ENCODE measurements around the gene RTKN. TPM values are rescaled to one million over a fixed set of nuclear protein-coding genes. Genes with fewer than 3 reads are reported as not detected.
A peak's percentile ranks its signal among the peaks of the same experiment; 100 is the strongest.

RTKN gene
- total RNA-seq, 2 donors from 2014 or later = 36.1 to 80.8 TPM

DNA sequence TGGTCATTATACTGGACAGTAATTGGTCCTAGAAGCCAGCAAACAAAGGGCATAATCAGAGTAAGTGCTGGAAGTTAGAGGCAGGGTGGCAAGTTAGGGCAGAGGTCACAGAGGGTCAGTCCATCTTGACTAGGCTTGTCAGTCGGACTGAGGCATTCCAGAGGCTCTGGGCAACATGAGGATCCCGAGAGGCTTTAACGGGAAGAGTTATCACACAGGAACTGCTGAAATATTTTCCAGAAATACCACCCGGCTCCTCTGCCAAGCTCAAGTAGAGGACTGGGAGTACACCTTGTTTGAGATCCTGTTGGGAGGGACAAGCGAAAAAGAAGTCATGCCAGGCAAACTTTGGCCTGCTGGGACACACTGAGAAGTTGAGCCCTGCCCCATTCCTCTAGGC lies 34.1 kb downstream of the RTKN start:
- H3K4me1 ChIP-seq = no peaks in the 10 kb centered on the region
- no peaks in the 10 kb centered on the region for H3K27me3 ChIP-seq
- H3K36me3 ChIP-seq (replicated peaks in 1 of 2; ENCODE audit: insufficient read depth in 1 of 2, low read depth in 2 of 2) = no peaks in the 10 kb centered on the region
- H3K9me3 ChIP-seq = no peaks in the 10 kb centered on the region
- ATAC-seq (no peak), DNase-seq (no peak)
- H3K27ac ChIP-seq = no peak overlapping the region
- TF ChIP-seq POLR2A (IDR thresholded peaks at IDR 0.05) = no peak
- TF ChIP-seq, protein P1, sequence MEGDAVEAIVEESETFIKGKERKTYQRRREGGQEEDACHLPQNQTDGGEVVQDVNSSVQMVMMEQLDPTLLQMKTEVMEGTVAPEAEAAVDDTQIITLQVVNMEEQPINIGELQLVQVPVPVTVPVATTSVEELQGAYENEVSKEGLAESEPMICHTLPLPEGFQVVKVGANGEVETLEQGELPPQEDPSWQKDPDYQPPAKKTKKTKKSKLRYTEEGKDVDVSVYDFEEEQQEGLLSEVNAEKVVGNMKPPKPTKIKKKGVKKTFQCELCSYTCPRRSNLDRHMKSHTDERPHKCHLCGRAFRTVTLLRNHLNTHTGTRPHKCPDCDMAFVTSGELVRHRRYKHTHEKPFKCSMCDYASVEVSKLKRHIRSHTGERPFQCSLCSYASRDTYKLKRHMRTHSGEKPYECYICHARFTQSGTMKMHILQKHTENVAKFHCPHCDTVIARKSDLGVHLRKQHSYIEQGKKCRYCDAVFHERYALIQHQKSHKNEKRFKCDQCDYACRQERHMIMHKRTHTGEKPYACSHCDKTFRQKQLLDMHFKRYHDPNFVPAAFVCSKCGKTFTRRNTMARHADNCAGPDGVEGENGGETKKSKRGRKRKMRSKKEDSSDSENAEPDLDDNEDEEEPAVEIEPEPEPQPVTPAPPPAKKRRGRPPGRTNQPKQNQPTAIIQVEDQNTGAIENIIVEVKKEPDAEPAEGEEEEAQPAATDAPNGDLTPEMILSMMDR (IDR thresholded peaks at IDR 0.05) = no peak
- WGBS, 2 donors = 65 to 67% methylated on average over 5 of the region's 5 CpGs
- H3K4me3 ChIP-seq = no peak overlapping the region
- intact Hi-C loops (cut with DNase I) = no loop called here

GRCh38 chr2:74406035-74406434 lies 35.7 kb downstream of the RTKN start:
- H3K36me3 ChIP-seq (replicated peaks in 1 of 2; ENCODE audit: insufficient read depth in 1 of 2, low read depth in 2 of 2) = no peaks in the 10 kb centered on the region
- no peak for ATAC-seq
- intact Hi-C loops (cut with DNase I) = no loop called here

DNA sequence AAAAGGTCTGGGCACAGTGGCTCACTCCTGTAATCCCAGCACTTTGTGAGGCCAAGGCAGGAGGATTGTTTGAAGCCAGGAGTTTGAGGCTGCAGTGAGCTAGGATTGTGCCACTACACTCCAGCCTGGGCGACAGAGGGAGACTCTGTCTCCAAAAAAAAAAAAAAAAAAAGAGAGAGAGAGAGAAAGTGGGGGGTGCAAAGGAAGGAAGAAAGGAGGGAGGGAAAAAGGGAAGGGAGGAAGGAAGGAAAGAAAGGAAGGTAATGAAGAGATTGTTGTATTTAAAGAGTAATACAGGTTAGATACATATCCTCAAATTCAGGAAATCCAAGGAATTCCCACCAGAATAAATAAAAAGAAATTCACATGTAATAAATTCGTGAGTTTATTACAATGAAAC lies 39.8 kb downstream of the RTKN start:
- Histone ChIP-seq H3K27me3 (no peaks in the 10 kb centered on the region), H3K27ac (no peak overlapping the region), H3K36me3 (replicated peaks in 1 of 2; ENCODE audit: insufficient read depth in 1 of 2, low read depth in 2 of 2) (no peaks in the 10 kb centered on the region), H3K9me3 (no peaks in the 10 kb centered on the region), H3K4me3 (no peak overlapping the region), H3K4me1 (no peaks in the 10 kb centered on the region)
- 67 to 68% methylated on average over 2 of the region's 2 CpGs for WGBS, 2 donors
- DNase-seq (no peak), ATAC-seq (no peak)
- TF ChIP-seq, protein P1 (IDR thresholded peaks at IDR 0.05) = no peak
- no peak for TF ChIP-seq POLR2A (IDR thresholded peaks at IDR 0.05)
- intact Hi-C loops (cut with DNase I) = no loop called here

More at GRCh38 chr2:74406035-74406434, 35.7 kb downstream of the RTKN start:
- no peak overlapping the region for H3K4me3 ChIP-seq
- H3K9me3 ChIP-seq = no peaks in the 10 kb centered on the region
- H3K27ac ChIP-seq = no peak overlapping the region
- DNase-seq = no peak
- H3K4me1 ChIP-seq = no peaks in the 10 kb centered on the region
- TF ChIP-seq POLR2A (IDR thresholded peaks at IDR 0.05) = no peak
- TF ChIP-seq, protein P1 (IDR thresholded peaks at IDR 0.05) = no peak
- H3K27me3 ChIP-seq = no peaks in the 10 kb centered on the region

GRCh38 chr2:74399785-74400184 lies 42.0 kb downstream of the RTKN start:
- TF ChIP-seq, protein P1 (IDR thresholded peaks at IDR 0.05) = peak in 6 of 7 experiments; percentile 17 to 49 (median 34)
- TF ChIP-seq POLR2A (IDR thresholded peaks at IDR 0.05) = no peak
- H3K9me3 ChIP-seq = no peaks in the 10 kb centered on the region
- DNase-seq = no peak
- no peaks in the 10 kb centered on the region for H3K4me1 ChIP-seq
- ATAC-seq = peak; percentile 35
- H3K27me3 ChIP-seq = no peaks in the 10 kb centered on the region
- no peak overlapping the region for H3K4me3 ChIP-seq
- H3K36me3 ChIP-seq (replicated peaks in 1 of 2; ENCODE audit: insufficient read depth in 1 of 2, low read depth in 2 of 2) = no peaks in the 10 kb centered on the region
- intact Hi-C loops (cut with DNase I) = no loop called here
- H3K27ac ChIP-seq = no peak overlapping the region

DNA sequence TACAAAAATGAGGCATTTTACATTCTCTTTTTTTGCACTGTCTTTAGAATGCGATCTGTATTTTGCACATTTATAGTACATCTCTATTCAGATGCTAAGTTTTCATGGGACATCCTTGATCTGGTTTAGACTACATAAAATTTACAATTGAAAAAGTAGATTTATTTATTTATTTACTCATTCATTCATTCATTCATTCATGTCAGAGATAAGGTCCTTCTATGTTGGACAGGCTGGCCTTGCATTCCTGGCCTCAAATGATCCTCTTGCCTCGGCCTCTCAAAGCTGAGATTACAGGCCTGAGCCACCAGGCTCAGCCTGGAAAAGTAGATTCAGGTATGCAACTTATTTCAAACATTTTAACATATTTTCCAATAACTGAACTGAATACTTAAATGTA lies 45.6 kb downstream of the RTKN start:
- DNase-seq = no peak
- WGBS, 2 donors = 77 to 79% methylated on average over 2 of the region's 2 CpGs

More for the DNA sequence above, 45.6 kb downstream of the RTKN start:
- no peaks in the 10 kb centered on the region for H3K9me3 ChIP-seq
- TF ChIP-seq POLR2A (IDR thresholded peaks at IDR 0.05) = no peak
- TF ChIP-seq, protein P1 (IDR thresholded peaks at IDR 0.05) = no peak
- ATAC-seq = no peak
- H3K27ac ChIP-seq = no peak overlapping the region
- intact Hi-C loops (cut with DNase I) = no loop called here
- no peaks in the 10 kb centered on the region for H3K27me3 ChIP-seq
- H3K4me1 ChIP-seq = no peaks in the 10 kb centered on the region
- H3K4me3 ChIP-seq = no peak overlapping the region
- no peaks in the 10 kb centered on the region for H3K36me3 ChIP-seq (replicated peaks in 1 of 2; ENCODE audit: insufficient read depth in 1 of 2, low read depth in 2 of 2)
